B cell (primary cell): ENCODE measurements around the gene ZNF766. TPM values are rescaled to one million over a fixed set of nuclear protein-coding genes. Genes with fewer than 3 reads are reported as not detected.

Experiments used
- ATAC-seq: fragments of 200-7000 bp; cut with Tn5 transposase; one replicate; pipeline ENCODE4 v1.10.0; 2021; ENCODE audit warnings: low read depth, mild to moderate bottlenecking, moderate number of reproducible peaks, moderate library complexity
- CTCF ChIA-PET: fragments of 350-600 bp; sonication (Branson Sonifier 250); formaldehyde crosslinking; loops from one replicate; lab custom pipeline; 2021; ENCODE audit warnings: antibody characterized with exemption, inconsistent platforms; lab: Charles Lee
- POLR2A ChIA-PET: fragments of 350-600 bp; sonication (Branson Sonifier 250); formaldehyde crosslinking; loops from one replicate; lab custom pipeline; 2021; ENCODE audit warnings: antibody characterized with exemption; lab: Charles Lee
- DNase-seq: peaks from one replicate; pipeline ENCODE4 v3.0.0; 2013
- H2AFZ ChIP-seq: 2 replicates; pipeline ENCODE4 v1.6.1; 2012; ENCODE audit warnings: mild to moderate bottlenecking, low read depth, low read length; ENCODE audit not compliant: insufficient read depth, poor library complexity, severe bottlenecking
- H3K27ac ChIP-seq, 2 donors: 1 replicate in 1 of 2; 2 replicates in 1 of 2; pipeline ENCODE4 v1.5.1; 2012 to 2013; ENCODE audit warnings: low read length in 2 of 2, mild to moderate bottlenecking in 2 of 2, moderate library complexity in 1 of 2
- H3K27me3 ChIP-seq, 4 experiments: fragments of 200-600 bp in 1 of 4; sonication (generic) in 1 of 4; replicated peaks in 1 of 4; 1 replicate in 2 of 4; 2 replicates in 2 of 4; pipeline versions ENCODE4 v1.6.1 to v1.7.0; 2013 to 2016; ENCODE audit warnings: low read length in 3 of 4, mild to moderate bottlenecking in 2 of 4, mixed read lengths in 1 of 4, moderate library complexity in 1 of 4; ENCODE audit not compliant: insufficient read depth in 4 of 4, control insufficient read depth in 3 of 4; ENCODE audit errors: control extremely low read depth in 1 of 4
- H3K36me3 ChIP-seq, 2 experiments: replicated peaks in 1 of 2; 1 replicate in 1 of 2; 2 replicates in 1 of 2; pipeline versions ENCODE4 v1.6.1 to v1.7.1; 2013; ENCODE audit warnings: low read length in 1 of 2; ENCODE audit not compliant: insufficient read depth in 2 of 2, control insufficient read depth in 1 of 2; ENCODE audit errors: control extremely low read depth in 1 of 2, extremely low read depth in 1 of 2
- H3K4me1 ChIP-seq, 2 donors: fragments of 200-600 bp in 1 of 2; sonication (generic) in 1 of 2; 1 replicate in 1 of 2; 2 replicates in 1 of 2; pipeline versions ENCODE4 v1.5.1 to v1.6.1; 2013 to 2017; ENCODE audit warnings: low read length in 2 of 2; ENCODE audit not compliant: control insufficient read depth in 2 of 2, insufficient read depth in 2 of 2
- H3K4me2 ChIP-seq: replicated peaks from 2 replicates; pipeline ENCODE3; 2012; ENCODE audit warnings: mild to moderate bottlenecking, low read depth, low read length; ENCODE audit not compliant: poor library complexity, severe bottlenecking
- H3K4me3 ChIP-seq, 5 experiments: fragments of 200-600 bp in 1 of 5; sonication (generic) in 1 of 5; 1 replicate in 3 of 5; 2 replicates in 2 of 5; pipeline versions ENCODE4 v1.5.1 to v1.7.0; 2011 to 2016; ENCODE audit warnings: low read length in 4 of 5, mild to moderate bottlenecking in 4 of 5, low read depth in 2 of 5, control low read depth in 1 of 5, moderate library complexity in 1 of 5; ENCODE audit not compliant: insufficient read depth in 1 of 5; ENCODE audit errors: control extremely low read depth in 1 of 5, extremely low read depth in 1 of 5
- H3K79me2 ChIP-seq: fragments of 200-600 bp; sonication (generic); one replicate; pipeline ENCODE4 v1.6.0; 2016; ENCODE audit warnings: low read length; ENCODE audit not compliant: control insufficient read depth, insufficient read depth
- H3K9ac ChIP-seq: fragments of 200-600 bp; sonication (generic); 2 replicates; pipeline ENCODE4 v1.6.1; 2017; ENCODE audit warnings: mild to moderate bottlenecking, low read length, moderate library complexity
- H3K9me3 ChIP-seq, 3 donors: one replicate each; pipeline versions ENCODE4 v1.6.1 to v1.7.1; 2013; ENCODE audit warnings: low read length in 2 of 3; ENCODE audit not compliant: control insufficient read depth in 2 of 3, insufficient read depth in 1 of 3; ENCODE audit errors: control extremely low read depth in 1 of 3
- H4K20me1 ChIP-seq: 2 replicates; pipeline ENCODE4 v1.6.0; 2012; ENCODE audit warnings: mild to moderate bottlenecking, low read length; ENCODE audit not compliant: insufficient read depth, control insufficient read depth, poor library complexity, severe bottlenecking
- H3K27ac Mint-ChIP-seq: one replicate; pipeline ENCODE4 v1.8.0; 2021; ENCODE audit warnings: mixed read lengths
- H3K27me3 Mint-ChIP-seq: one replicate; pipeline ENCODE4 v1.8.0; 2021; ENCODE audit warnings: mixed read lengths
- H3K4me1 Mint-ChIP-seq: one replicate; pipeline ENCODE4 v1.8.0; 2021; ENCODE audit warnings: mixed read lengths
- H3K4me3 Mint-ChIP-seq: one replicate; pipeline ENCODE4 v1.8.0; 2021; ENCODE audit warnings: mixed read lengths
- H3K9me3 Mint-ChIP-seq: one replicate; pipeline ENCODE4 v1.8.0; 2022; ENCODE audit warnings: mixed read lengths; ENCODE audit not compliant: insufficient read depth
- CTCF ChIP-seq: fragments of 200-600 bp; IDR thresholded peaks from one replicate; pipeline ENCODE4 v1.8.0; 2022; ENCODE audit warnings: antibody characterized with exemption, mild to moderate bottlenecking
- EZH2 ChIP-seq: IDR thresholded peaks from 2 replicates; pipeline ENCODE4 v1.6.1; 2012; ENCODE audit warnings: borderline replicate concordance, low read depth, mild to moderate bottlenecking, moderate library complexity, low read length; ENCODE audit not compliant: insufficient read depth, poor library complexity, severe bottlenecking
- WGBS: methylation state at CpG from one replicate; pipeline ENCODE4 v1.1.5; 2013; ENCODE audit warnings: missing lambda C conversion rate; ENCODE audit not compliant: insufficient coverage; 5-methylcytosine and 5-hydroxymethylcytosine counted together
- intact Hi-C: fragments of 100-400 bp; cut with micrococcal nuclease; formaldehyde crosslinking; loops from one replicate; pipeline ENCODE4 v1.10.0; 2022
- polyA plus RNA-seq: library from polyadenylated mRNA; depleted of rRNA; stranded (reverse); fragments of >200 nt; gene quantifications from 2 replicates; pipeline ENCODE4 v1.2.3, GENCODE V29; 2012
- total RNA-seq, 2 donors: library from RNA; stranded (reverse); fragments of 120-200 nt in 1 of 2; gene quantifications; 1 replicate in 1 of 2; 2 replicates in 1 of 2; pipeline versions ENCODE4 v1.2.3 to v1.2.4, GENCODE V29; 2013 to 2022

The ZNF766 gene
- total and polyA plus RNA-seq, 2 donors (not counting 1 experiment from before 2014, with no cell fraction given), result 9.9 to 48.3 TPM

GRCh38 chr19:52237771-52238400, 31.5 kb upstream of the ZNF766 start:
- Histone ChIP-seq H2AFZ (no peak overlapping the region), H3K27ac (no peak overlapping the region), H3K4me3 (no peak overlapping the region), H3K27me3 (no peaks in the 10 kb centered on the region), H3K79me2 (no peaks in the 10 kb centered on the region), H3K4me1 (no peaks in the 10 kb centered on the region), H3K4me2 (no peak overlapping the region), H4K20me1 (no peaks in the 10 kb centered on the region), H3K9ac (no peak overlapping the region), H3K9me3 (no peaks in the 10 kb centered on the region), H3K36me3 (no peaks in the 10 kb centered on the region)
- POLR2A ChIA-PET, result no interaction called here
- TF ChIP-seq EZH2 (no peak), CTCF (peak; percentile 93)
- H3K4me3 Mint-ChIP-seq, result no peak overlapping the region
- CTCF ChIA-PET, result interaction anchor here (0.8 to 5.5 kb wide), 19 partner anchors 9 to 725 kb away, joined by 3 to 82 read pairs (median 4); partner anchors contain the start of genes PPP2R1A, ZNF616, ZNF816 and ZNF836
- no peaks in the 10 kb centered on the region for H3K4me1 Mint-ChIP-seq
- intact Hi-C loops, result loop anchor here (1.0 kb wide), 2 partner anchors 49 to 143 kb away; partner anchors contain the start of gene ZNF841
- WGBS, result 33% methylated on average over 3 of the region's 8 CpGs
- no peaks in the 10 kb centered on the region for H3K27me3 Mint-ChIP-seq
- no peak overlapping the region for H3K27ac Mint-ChIP-seq
- DNase-seq (peak; percentile 74), ATAC-seq (peak; percentile 77)
- H3K9me3 Mint-ChIP-seq, result no peaks in the 10 kb centered on the region

- POLR2A ChIA-PET, result no interaction called here
- CTCF ChIA-PET, result no interaction called here
- H2AFZ ChIP-seq, result no peak overlapping the region
Measured at GRCh38 chr19:52244021-52244420, 25.4 kb upstream of the ZNF766 start.

More at GRCh38 chr19:52244021-52244420, 25.4 kb upstream of the ZNF766 start:
- ATAC-seq, result no peak
- Histone ChIP-seq H3K9me3 (no peaks in the 10 kb centered on the region), H3K4me3 (no peak overlapping the region), H3K4me1 (no peaks in the 10 kb centered on the region), H3K79me2 (no peaks in the 10 kb centered on the region), H3K36me3 (no peaks in the 10 kb centered on the region), H3K27ac (no peak overlapping the region), H3K9ac (no peak overlapping the region), H3K4me2 (no peak overlapping the region), H4K20me1 (no peaks in the 10 kb centered on the region), H3K27me3 (peaks cover 0 to 2% (median 0%) of the 10 kb centered on the region in 4 experiments)
- H3K4me1 Mint-ChIP-seq, result no peaks in the 10 kb centered on the region
- H3K4me3 Mint-ChIP-seq, result no peak overlapping the region
- 91% methylated on average over 10 of the region's 12 CpGs for WGBS
- no peaks in the 10 kb centered on the region for H3K9me3 Mint-ChIP-seq
- H3K27me3 Mint-ChIP-seq, result no peaks in the 10 kb centered on the region
- no peak for DNase-seq
- H3K27ac Mint-ChIP-seq, result no peak overlapping the region
- intact Hi-C loops, result no loop called here
- TF ChIP-seq CTCF (no peak), EZH2 (no peak)
